Measurements from ENCODE around the gene RASGRF2. TPM values are rescaled to one million over a fixed set of nuclear protein-coding genes. Genes with fewer than 3 reads are reported as not detected.

The RASGRF2 gene
- total and polyA plus RNA-seq, 9 of the 15 experiments (the other 6 are each of a cell fraction or from before 2014, with no cell fraction given) = 0.01 to 0.22 (median 0.08) TPM; not detected in 2

DNA sequence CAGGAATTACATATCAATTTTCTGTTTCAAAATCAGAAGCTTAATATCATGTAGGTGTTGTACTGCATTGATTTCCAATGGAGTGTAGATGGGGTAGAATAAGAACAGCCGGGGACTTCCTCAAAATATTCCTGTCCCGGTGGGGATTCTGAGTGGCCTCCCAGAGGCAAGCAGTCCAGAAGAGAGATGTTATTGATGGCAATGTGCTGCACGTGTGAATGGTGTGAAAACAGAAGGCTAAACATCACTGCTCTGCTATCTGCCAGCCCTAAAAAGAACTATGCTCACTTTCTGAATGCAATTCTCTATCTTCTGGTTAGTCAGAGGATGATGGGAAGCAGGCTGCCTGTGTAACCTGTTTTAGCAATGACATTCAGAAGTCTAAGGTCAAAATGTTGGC, 181.9 kb downstream of the RASGRF2 start:
- H3K36me3 ChIP-seq (ENCODE audit: control insufficient read depth, insufficient read depth, low read length) = no peaks in the 10 kb centered on the region
- no peak overlapping the region for H3K27ac ChIP-seq (ENCODE audit: extremely low read depth, low read depth, low read length)
- H3K9me1 ChIP-seq (ENCODE audit: control insufficient read depth, insufficient read depth, low read length) = no peaks in the 10 kb centered on the region
- no peak for FAIRE-seq
- H3K9me3 ChIP-seq (replicated peaks; ENCODE audit: control insufficient read depth, insufficient read depth, low read depth, low read length) = no peaks in the 10 kb centered on the region
- H3K4me3 ChIP-seq = no peak overlapping the region
- 0% methylated on average over 3 of the region's 3 CpGs for WGBS (ENCODE audit: insufficient coverage, low coverage, missing lambda C conversion rate)
- in situ Hi-C loops (cut with MboI) (no loop called here), intact Hi-C loops (cut with micrococcal nuclease) (no loop called here)
- POLR2A ChIA-PET = no interaction called here
- TF ChIP-seq, protein P1, sequence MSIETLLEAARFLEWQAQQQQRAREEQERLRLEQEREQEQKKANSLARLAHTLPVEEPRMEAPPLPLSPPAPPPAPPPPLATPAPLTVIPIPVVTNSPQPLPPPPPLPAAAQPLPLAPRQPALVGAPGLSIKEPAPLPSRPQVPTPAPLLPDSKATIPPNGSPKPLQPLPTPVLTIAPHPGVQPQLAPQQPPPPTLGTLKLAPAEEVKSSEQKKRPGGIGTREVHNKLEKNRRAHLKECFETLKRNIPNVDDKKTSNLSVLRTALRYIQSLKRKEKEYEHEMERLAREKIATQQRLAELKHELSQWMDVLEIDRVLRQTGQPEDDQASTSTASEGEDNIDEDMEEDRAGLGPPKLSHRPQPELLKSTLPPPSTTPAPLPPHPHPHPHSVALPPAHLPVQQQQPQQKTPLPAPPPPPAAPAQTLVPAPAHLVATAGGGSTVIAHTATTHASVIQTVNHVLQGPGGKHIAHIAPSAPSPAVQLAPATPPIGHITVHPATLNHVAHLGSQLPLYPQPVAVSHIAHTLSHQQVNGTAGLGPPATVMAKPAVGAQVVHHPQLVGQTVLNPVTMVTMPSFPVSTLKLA (conservative IDR thresholded peaks at IDR 0.05) = no peak
- TF ChIP-seq ZNF282 (CRISPR knock-in tag; IDR thresholded peaks at IDR 0.05) = no peak
- TF ChIP-seq POLR2H (tag; IDR thresholded peaks at IDR 0.05; ENCODE audit: low read depth) = no peak
- no peak for TF ChIP-seq FOXP1 (CRISPR knock-in tag; IDR thresholded peaks at IDR 0.05)
- no peak for TF ChIP-seq SMAD1 (IDR thresholded peaks at IDR 0.05; ENCODE audit: low read depth, low read length, partially characterized antibody)
- TF ChIP-seq IFI16 (CRISPR knock-in tag; IDR thresholded peaks at IDR 0.05) = no peak
- TF ChIP-seq, protein P2, sequence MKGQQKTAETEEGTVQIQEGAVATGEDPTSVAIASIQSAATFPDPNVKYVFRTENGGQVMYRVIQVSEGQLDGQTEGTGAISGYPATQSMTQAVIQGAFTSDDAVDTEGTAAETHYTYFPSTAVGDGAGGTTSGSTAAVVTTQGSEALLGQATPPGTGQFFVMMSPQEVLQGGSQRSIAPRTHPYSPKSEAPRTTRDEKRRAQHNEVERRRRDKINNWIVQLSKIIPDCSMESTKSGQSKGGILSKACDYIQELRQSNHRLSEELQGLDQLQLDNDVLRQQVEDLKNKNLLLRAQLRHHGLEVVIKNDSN (CRISPR knock-in tag; IDR thresholded peaks at IDR 0.05) = no peak
- no peak for TF ChIP-seq GATAD2B (IDR thresholded peaks at IDR 0.05; ENCODE audit: borderline replicate concordance)
- TF ChIP-seq ZFPM2 (CRISPR knock-in tag; IDR thresholded peaks at IDR 0.05) = no peak
- TF ChIP-seq FOSL1 (tag; conservative IDR thresholded peaks at IDR 0.05) = no peak
- H3K9ac ChIP-seq (ENCODE audit: insufficient read depth in 1 of 2, low read depth in 2 of 2, low read length in 2 of 2) = no peak overlapping the region
- H3K4me1 ChIP-seq (replicated peaks in 1 of 2; ENCODE audit: control insufficient read depth in 2 of 2, insufficient read depth in 2 of 2, low read length in 2 of 2) = no peaks in the 10 kb centered on the region
- CTCF ChIA-PET (ENCODE audit: low intra/inter-chr PET ratio) = no interaction called here
- BruUV-seq (replicated peaks) = no TSS peak
- H3K4me2 ChIP-seq (ENCODE audit: insufficient read depth, low read length) = no peak overlapping the region
- no peak for DNase-seq (ENCODE audit: extremely low read depth in 1 of 4, low spot score in 3 of 4)
- no peaks in the 10 kb centered on the region for H3K79me2 ChIP-seq (ENCODE audit: control insufficient read depth, insufficient read depth, low read length)
- no peak overlapping the region for H2AFZ ChIP-seq (ENCODE audit: low read depth, low read length)
- no peak for ATAC-seq
- H3K27me3 ChIP-seq (ENCODE audit: control insufficient read depth in 2 of 2, insufficient read depth in 2 of 2, low read length in 2 of 2) = peaks cover 13 to 14% of the 10 kb centered on the region in 2 experiments; a peak in 3 of 5 replicates
- no peaks in the 10 kb centered on the region for H4K20me1 ChIP-seq (replicated peaks; ENCODE audit: control insufficient read depth, insufficient read depth, low read length)

Data from K562 (cell line).